Colonic mucosa (tissue), 4 donors: ENCODE measurements around the gene ATP1B2. TPM values are rescaled to one million over a fixed set of nuclear protein-coding genes. Genes with fewer than 3 reads are reported as not detected.
A peak's percentile ranks its signal among the peaks of the same experiment; 100 is the strongest.

Experiments
- DNase-seq: peaks from one replicate; pipeline ENCODE4 v3.0.0-alpha.2; 2020
- H3K27ac ChIP-seq: fragments of 200-600 bp; one replicate; pipeline ENCODE4 v1.8.0; 2021
- H3K27me3 ChIP-seq: fragments of 200-600 bp; one replicate; pipeline ENCODE4 v1.8.0; 2021
- H3K36me3 ChIP-seq: fragments of 200-600 bp; one replicate; pipeline ENCODE4 v1.8.0; 2021
- H3K4me1 ChIP-seq: fragments of 200-600 bp; one replicate; pipeline ENCODE4 v1.8.0; 2021; ENCODE audit warnings: mild to moderate bottlenecking
- H3K4me3 ChIP-seq: fragments of 200-600 bp; one replicate; pipeline ENCODE4 v1.8.0; 2021
- H3K9ac ChIP-seq, 2 donors: one replicate each; pipeline ENCODE4 v1.7.0; 2013; ENCODE audit warnings: control low read depth in 2 of 2, low read depth in 2 of 2, low read length in 2 of 2
- H3K9me3 ChIP-seq: fragments of 200-600 bp; one replicate; pipeline ENCODE4 v1.8.0; 2021
- intact Hi-C: fragments of 100-400 bp; cut with DNase I; formaldehyde crosslinking; loops from one replicate; pipeline ENCODE4 v1.14.1; 2022
- total RNA-seq, 2 donors: library from RNA; stranded (reverse); fragmentation: NEBNext Ultra II Directional in 1 of 2; extraction: Animal tissue kit (Norgen Biotek cat#: 25700) in 1 of 2; gene quantifications; one replicate each; pipeline ENCODE4 v1.2.1, GENCODE V29; 2021
- TF ChIP-seq, protein P1 (sequence below): fragments of 200-600 bp; IDR thresholded peaks from one replicate; pipeline ENCODE4 v1.8.0; 2022; ENCODE audit warnings: antibody characterized with exemption, mild to moderate bottlenecking
- donor health status: healthy.
- donor health status: DM: no; HTN: no; CAD: no.
- donor health status: DM: no; HTN: no; CAD: no.

ATP1B2 gene, protein sequence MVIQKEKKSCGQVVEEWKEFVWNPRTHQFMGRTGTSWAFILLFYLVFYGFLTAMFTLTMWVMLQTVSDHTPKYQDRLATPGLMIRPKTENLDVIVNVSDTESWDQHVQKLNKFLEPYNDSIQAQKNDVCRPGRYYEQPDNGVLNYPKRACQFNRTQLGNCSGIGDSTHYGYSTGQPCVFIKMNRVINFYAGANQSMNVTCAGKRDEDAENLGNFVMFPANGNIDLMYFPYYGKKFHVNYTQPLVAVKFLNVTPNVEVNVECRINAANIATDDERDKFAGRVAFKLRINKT
- total RNA-seq: 1 to 10 TPM in 1 of 2 donors, under 1 TPM in 1; 0.54 to 1.4 TPM

DNA sequence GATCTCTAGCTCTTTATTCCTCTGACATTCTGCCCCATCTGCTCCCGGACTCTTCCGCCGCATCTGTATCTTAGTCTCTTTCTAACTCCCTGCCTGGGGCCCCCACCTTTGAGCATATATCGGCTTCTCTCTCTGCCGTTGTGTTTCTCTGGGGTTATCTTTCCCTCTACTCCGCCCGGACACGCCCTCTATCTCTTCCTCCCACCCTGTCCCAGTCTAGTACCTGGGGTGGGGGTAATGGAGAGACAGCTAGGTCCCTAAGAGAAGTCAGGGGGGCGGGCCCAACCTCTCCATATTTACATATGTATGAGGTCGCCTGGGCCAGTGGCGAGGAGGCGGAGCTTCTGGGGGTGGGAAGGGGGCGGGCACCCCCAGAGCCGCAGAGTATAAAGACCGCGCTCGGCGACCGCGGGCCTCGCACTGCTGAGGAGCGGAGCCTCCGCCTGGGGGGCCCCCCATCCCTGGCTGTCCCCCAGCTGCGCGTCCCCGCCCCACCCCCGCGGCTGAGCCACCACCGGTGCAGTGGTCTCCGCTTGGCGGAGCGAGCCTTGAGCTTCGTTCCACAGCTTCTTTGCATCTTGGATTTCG lies at the start of gene ATP1B2:
Gene ATP1B2, plus strand, starts transcription at position 418 of the 588 bp plus-strand sequence. CDS start 593 bp downstream, outside the sequence.
- H3K27me3 ChIP-seq: peaks cover 21% of the 10 kb centered on the region
- intact Hi-C loops: no loop called here
- no peaks in the 10 kb centered on the region for H3K36me3 ChIP-seq
- no peaks in the 10 kb centered on the region for H3K9me3 ChIP-seq
- peak within 1 kb of the TSS in 1 of 2 donors; percentile 18 for H3K9ac ChIP-seq
- TF ChIP-seq, protein P1, sequence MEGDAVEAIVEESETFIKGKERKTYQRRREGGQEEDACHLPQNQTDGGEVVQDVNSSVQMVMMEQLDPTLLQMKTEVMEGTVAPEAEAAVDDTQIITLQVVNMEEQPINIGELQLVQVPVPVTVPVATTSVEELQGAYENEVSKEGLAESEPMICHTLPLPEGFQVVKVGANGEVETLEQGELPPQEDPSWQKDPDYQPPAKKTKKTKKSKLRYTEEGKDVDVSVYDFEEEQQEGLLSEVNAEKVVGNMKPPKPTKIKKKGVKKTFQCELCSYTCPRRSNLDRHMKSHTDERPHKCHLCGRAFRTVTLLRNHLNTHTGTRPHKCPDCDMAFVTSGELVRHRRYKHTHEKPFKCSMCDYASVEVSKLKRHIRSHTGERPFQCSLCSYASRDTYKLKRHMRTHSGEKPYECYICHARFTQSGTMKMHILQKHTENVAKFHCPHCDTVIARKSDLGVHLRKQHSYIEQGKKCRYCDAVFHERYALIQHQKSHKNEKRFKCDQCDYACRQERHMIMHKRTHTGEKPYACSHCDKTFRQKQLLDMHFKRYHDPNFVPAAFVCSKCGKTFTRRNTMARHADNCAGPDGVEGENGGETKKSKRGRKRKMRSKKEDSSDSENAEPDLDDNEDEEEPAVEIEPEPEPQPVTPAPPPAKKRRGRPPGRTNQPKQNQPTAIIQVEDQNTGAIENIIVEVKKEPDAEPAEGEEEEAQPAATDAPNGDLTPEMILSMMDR: no peak
- no peak within 1 kb of the TSS for H3K27ac ChIP-seq
- peak within 1 kb of the TSS; percentile 39 for H3K4me3 ChIP-seq
- peak; percentile 70 for DNase-seq
- H3K4me1 ChIP-seq: no peaks in the 10 kb centered on the region

DNA sequence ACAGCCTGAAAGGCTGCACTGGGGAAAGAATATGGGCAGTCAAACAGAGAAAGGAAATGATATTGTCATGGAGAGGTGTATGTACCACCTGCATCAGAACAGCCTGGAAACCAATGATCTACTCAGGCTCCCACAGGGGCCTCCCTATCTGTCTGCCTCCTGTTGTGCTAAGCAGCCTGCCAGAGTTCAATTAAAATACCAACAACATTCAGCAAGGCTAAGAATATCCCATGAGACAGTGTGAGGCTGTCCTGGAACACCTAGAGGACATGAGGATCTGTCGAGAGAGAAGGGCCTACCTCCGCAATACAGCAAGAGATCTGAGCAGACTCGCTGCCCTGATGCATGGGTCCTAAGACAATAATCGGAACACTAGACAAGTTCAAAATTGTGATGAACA lies 44.4 kb upstream of the ATP1B2 start:
- TF ChIP-seq, protein P1: no peak
- no peaks in the 10 kb centered on the region for H3K27me3 ChIP-seq
- DNase-seq: no peak
- H3K9ac ChIP-seq: no peak overlapping the region
- no peak overlapping the region for H3K27ac ChIP-seq
- no peaks in the 10 kb centered on the region for H3K36me3 ChIP-seq
- no peak overlapping the region for H3K4me3 ChIP-seq
- no peaks in the 10 kb centered on the region for H3K4me1 ChIP-seq
- no peaks in the 10 kb centered on the region for H3K9me3 ChIP-seq
- intact Hi-C loops: no loop called here

DNA sequence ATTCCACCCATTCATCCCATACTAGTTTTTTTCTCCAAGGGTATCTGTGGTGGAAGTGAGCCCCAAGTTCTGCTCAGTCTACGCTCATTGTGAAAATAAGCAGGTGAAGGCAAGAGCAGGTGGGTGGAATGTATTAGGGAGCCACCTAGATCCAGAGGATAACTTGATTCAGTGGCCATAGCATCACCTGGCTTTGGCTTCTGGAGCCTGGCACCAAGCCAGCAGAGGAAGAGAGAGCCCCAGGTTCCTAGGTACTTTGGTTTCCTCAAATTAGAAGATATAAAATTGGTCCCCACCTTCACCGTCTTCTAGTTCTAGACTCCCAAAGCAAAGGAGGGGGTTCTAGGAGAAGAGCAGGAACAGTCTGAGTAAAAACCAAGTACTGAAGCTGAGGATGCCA lies 40.1 kb upstream of the ATP1B2 start:
- H3K9ac ChIP-seq: no peak overlapping the region
- DNase-seq: no peak
- H3K27me3 ChIP-seq: no peaks in the 10 kb centered on the region
- H3K4me3 ChIP-seq: no peak overlapping the region
- H3K27ac ChIP-seq: no peak overlapping the region
- H3K4me1 ChIP-seq: peaks cover 8% of the 10 kb centered on the region
- H3K36me3 ChIP-seq: no peaks in the 10 kb centered on the region
- TF ChIP-seq, protein P1: no peak
- intact Hi-C loops: no loop called here
- H3K9me3 ChIP-seq: no peaks in the 10 kb centered on the region

DNA sequence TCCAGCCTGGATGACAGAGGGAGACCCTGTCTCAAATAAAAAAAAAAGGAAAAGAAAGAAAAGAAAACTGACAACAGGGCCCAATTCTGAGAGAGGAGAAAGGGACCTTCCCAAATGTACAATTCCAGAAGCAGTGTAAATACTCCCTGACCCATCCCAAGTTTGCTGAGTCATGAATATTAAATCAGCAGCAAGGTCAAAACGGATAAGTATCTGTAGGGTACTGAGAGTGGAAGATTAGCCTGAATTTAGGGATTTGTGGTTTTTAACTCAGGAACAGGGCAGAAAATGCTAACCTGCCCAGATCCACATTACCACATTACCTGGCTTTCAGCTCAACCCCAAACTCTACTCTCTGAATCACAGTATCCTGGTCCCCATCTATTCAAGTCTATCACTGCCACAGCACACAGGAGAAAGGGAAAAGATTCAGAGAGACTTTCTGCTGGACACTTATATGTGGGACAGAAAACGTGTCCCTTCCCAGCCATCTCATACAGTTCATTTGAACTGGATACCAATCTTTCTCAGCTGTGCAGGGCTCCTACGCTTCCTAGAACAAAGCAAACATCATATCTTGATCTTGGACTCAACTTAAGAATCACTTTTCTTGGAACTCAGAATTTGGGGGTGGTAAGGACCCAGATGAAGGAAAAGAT lies 39.0 kb upstream of the ATP1B2 start:
- TF ChIP-seq, protein P1: no peak
- no peaks in the 10 kb centered on the region for H3K27me3 ChIP-seq
- no peaks in the 10 kb centered on the region for H3K36me3 ChIP-seq
- intact Hi-C loops: no loop called here
- H3K4me3 ChIP-seq: no peak overlapping the region
- no peak overlapping the region for H3K27ac ChIP-seq
- no peaks in the 10 kb centered on the region for H3K9me3 ChIP-seq
- no peak overlapping the region for H3K9ac ChIP-seq
- no peak for DNase-seq
- H3K4me1 ChIP-seq: peaks cover 8% of the 10 kb centered on the region

DNA sequence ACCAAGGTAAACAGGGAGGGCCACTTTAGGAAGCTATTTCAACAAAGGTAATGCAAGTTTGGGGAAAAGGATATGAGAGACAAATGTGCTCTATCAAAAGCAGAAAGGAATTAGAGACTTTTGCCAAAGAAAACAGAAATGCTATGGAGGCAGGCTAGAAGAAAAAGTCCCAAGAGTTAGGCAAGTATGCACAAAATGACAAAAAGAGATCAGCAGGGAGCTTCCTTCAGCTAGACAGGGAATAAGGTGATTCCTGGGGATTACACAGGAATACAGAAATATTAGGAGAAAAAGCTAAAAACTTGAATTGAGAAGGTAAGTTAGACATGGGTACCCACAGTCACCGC lies 38.5 kb upstream of the ATP1B2 start:
- DNase-seq: no peak
- intact Hi-C loops: no loop called here
- no peaks in the 10 kb centered on the region for H3K36me3 ChIP-seq
- H3K4me1 ChIP-seq: peaks cover 8% of the 10 kb centered on the region
- H3K9me3 ChIP-seq: no peaks in the 10 kb centered on the region
- H3K27me3 ChIP-seq: no peaks in the 10 kb centered on the region
- no peak overlapping the region for H3K9ac ChIP-seq
- TF ChIP-seq, protein P1: no peak
- H3K27ac ChIP-seq: no peak overlapping the region
- H3K4me3 ChIP-seq: no peak overlapping the region
